ENCODE data around the gene DNPH1.

DNA sequence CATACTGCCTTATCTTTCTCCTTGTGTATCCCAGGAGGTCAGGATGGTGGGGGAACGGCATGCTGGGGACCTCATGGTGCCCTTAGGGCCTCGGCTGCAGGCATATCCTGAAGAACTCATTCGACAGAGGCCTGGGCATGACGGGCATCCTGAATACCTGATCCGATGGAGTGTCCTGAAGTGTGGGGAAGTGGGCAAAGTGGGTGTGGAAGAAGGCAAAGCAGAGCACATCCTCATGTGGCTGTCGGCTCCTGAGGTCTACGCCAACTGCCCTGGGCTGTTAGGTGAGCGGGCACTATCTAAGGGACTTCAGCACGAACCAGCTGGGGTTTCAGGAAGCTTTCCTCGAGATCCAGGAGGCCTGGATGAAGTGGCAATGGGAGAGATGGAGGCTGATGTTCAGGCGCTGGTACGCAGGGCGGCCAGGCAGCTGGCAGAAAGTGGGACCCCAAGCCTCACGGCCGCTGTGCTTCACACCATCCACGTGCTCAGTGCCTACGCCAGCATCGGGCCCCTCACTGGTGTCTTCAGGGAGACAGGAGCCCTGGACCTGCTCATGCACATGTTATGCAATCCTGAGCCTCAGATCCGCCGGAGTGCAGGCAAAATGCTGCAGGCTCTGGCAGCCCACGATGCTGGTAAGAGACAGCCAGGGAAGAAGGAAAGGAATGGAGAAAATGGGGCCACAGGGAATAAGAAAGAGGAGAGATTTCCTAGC lies 44.9 kb downstream of the DNPH1 start:
- TF ChIP-seq CEBPB (IDR thresholded peaks at IDR 0.05; ENCODE audit: low read depth, low read length): no peak
- no peak for TF ChIP-seq YY1 (IDR thresholded peaks at IDR 0.05; ENCODE audit: low read depth, low read length)
- TF ChIP-seq RAD21 (IDR thresholded peaks at IDR 0.05 in 1 of 2, conservative IDR thresholded peaks at IDR 0.05 in 1 of 2; ENCODE audit: low read depth in 2 of 2, low read length in 2 of 2): no peak
- no peak for TF ChIP-seq SUZ12 (IDR thresholded peaks at IDR 0.05; ENCODE audit: low read length)
- TF ChIP-seq, protein P1, sequence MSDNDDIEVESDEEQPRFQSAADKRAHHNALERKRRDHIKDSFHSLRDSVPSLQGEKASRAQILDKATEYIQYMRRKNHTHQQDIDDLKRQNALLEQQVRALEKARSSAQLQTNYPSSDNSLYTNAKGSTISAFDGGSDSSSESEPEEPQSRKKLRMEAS (IDR thresholded peaks at IDR 0.05): no peak
- no peak for TF ChIP-seq EGR1 (IDR thresholded peaks at IDR 0.05; ENCODE audit: borderline replicate concordance, low read depth, low read length)
